ENCODE results near the gene CHAT. TPM values are rescaled to one million over a fixed set of nuclear protein-coding genes. Genes with fewer than 3 reads are reported as not detected.

The CHAT gene
- total RNA-seq, 1 experiment from 2014 or later, result not detected

DNA sequence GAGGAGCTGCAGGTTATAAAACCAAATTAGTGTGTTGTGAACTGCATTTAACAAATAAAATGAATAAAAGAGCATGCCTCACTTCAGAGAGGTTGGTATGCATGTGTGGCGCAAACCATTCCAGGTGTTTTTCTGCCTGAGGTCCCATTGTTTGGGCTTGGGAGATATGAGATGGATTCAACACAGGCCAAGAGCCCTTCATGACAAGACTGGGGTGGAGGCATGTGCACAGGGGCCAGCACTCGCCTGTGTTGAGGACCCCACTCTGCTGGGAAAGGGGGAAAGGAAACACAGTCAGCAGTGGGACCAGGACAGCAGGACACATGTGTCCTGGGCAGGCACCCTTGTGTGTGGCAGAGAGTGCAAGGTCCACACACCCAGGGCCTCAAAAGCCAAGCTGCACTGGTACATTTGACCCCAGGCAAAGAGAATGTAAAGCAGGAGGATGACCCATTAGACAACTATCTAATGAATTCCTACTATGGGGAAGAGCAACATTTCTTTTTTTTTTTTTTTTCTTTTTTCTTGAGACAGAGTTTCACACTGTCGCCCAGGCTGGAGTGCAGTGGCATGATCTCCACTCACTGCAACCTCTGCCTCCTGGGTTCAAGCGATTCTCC, 12.9 kb upstream of the CHAT start:
- H3K36me3 Mint-ChIP-seq (ENCODE audit: insufficient read depth, unreplicated experiment), result no peaks in the 10 kb centered on the region
- intact Hi-C loops (cut with micrococcal nuclease), result loop anchor here (10.0 kb wide), 1 partner anchor 164 kb away; the partner anchor contains the start of gene OGDHL
- no peak for DNase-seq (ENCODE audit: unreplicated experiment)
- TF ChIP-seq, protein P1, sequence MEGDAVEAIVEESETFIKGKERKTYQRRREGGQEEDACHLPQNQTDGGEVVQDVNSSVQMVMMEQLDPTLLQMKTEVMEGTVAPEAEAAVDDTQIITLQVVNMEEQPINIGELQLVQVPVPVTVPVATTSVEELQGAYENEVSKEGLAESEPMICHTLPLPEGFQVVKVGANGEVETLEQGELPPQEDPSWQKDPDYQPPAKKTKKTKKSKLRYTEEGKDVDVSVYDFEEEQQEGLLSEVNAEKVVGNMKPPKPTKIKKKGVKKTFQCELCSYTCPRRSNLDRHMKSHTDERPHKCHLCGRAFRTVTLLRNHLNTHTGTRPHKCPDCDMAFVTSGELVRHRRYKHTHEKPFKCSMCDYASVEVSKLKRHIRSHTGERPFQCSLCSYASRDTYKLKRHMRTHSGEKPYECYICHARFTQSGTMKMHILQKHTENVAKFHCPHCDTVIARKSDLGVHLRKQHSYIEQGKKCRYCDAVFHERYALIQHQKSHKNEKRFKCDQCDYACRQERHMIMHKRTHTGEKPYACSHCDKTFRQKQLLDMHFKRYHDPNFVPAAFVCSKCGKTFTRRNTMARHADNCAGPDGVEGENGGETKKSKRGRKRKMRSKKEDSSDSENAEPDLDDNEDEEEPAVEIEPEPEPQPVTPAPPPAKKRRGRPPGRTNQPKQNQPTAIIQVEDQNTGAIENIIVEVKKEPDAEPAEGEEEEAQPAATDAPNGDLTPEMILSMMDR (IDR thresholded peaks at IDR 0.05; ENCODE audit: unreplicated experiment), result no peak
- no TSS peak for BruUV-seq (replicated peaks)
- no peak overlapping the region for H3K4me3 Mint-ChIP-seq (ENCODE audit: unreplicated experiment)
- ChIA-PET CTCF (interaction anchor here (1.1 to 2.2 kb wide), 2 partner anchors 8 to 623 kb away, joined by 3 to 10 read pairs; no protein-coding TSS in a partner anchor), POLR2A (interaction anchor here (0.5 to 0.6 kb wide), 2 partner anchors 269 to 410 kb away, joined by 3 to 4 read pairs; no protein-coding TSS in a partner anchor)
- peaks cover 6% of the 10 kb centered on the region for H3K4me1 Mint-ChIP-seq (ENCODE audit: insufficient read depth, unreplicated experiment)
- no peak overlapping the region for H3K27ac Mint-ChIP-seq (ENCODE audit: low read depth, unreplicated experiment)
- H3K27me3 Mint-ChIP-seq (ENCODE audit: insufficient read depth, unreplicated experiment), result peaks cover 28% of the 10 kb centered on the region
- H3K9me3 Mint-ChIP-seq (ENCODE audit: unreplicated experiment), result no peaks in the 10 kb centered on the region

DNA sequence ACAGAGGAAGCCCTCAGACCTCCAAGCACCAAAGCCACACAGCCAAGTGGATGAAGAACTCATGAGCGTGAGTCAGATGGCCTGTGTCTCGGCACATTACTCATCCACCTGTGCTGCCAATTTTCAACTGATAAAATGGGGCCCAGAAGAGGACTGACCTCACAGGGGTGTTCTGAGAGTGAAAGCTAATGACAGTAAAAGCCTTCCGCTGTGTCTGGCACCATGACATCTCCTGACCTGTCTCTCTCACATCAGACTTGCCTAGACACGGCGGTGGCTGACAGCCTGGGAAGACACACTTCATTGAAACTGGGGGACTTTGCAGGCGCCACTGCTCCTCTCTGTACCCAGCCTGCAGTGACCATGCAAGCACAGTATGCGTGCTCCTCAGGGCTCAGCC, 12.0 kb upstream of the CHAT start:
- peak; percentile 76 for DNase-seq (ENCODE audit: unreplicated experiment)
- Mint-ChIP-seq H3K4me1 (ENCODE audit: insufficient read depth, unreplicated experiment) (peaks cover 9% of the 10 kb centered on the region), H3K27me3 (ENCODE audit: insufficient read depth, unreplicated experiment) (peaks cover 31% of the 10 kb centered on the region), H3K27ac (ENCODE audit: low read depth, unreplicated experiment) (no peak overlapping the region), H3K9me3 (ENCODE audit: unreplicated experiment) (no peaks in the 10 kb centered on the region), H3K36me3 (ENCODE audit: insufficient read depth, unreplicated experiment) (no peaks in the 10 kb centered on the region), H3K4me3 (ENCODE audit: unreplicated experiment) (no peak overlapping the region)
- BruUV-seq (replicated peaks), result no TSS peak
- intact Hi-C loops (cut with micrococcal nuclease), result loop anchor here (10.0 kb wide), 1 partner anchor 163 kb away; the partner anchor contains the start of gene OGDHL
- ChIA-PET POLR2A (interaction anchor here (1.0 kb wide), 1 partner anchor 30 kb away, joined by 3 read pairs; no protein-coding TSS in a partner anchor), CTCF (interaction anchor here (1.0 to 2.2 kb wide), 2 partner anchors 9 to 195 kb away, joined by 3 to 10 read pairs; no protein-coding TSS in a partner anchor)
- TF ChIP-seq, protein P1 (IDR thresholded peaks at IDR 0.05; ENCODE audit: unreplicated experiment), result no peak

DNA sequence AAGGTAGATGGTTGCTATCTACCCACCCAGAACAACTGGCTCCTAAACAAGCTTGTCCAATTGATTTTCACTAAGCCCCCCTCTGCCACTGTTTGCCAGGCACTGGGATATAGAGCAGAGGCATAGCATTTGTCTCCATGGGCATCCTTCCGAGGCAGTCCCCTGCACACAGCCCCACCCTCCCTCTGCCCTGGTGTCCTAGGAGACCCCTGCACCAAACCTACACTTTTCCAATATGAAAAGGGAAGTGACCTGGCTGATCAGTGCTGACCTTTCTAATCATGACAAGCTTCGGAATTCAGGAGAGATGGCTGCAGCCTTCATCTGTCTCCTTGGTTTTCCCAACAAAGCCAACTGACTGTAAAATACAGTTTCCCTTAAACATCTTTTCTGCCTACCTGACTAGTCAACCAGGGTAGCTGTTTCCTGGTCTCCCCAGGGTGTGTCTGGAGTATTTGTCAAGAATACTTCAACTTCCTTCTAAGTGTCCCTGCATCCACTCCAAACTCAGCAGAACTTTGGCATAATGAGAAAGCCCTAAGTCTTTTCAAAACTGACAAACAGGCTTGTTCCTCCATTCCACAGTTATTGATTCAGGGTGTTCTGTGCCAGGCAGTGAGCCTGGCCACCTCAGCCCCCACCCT, 11.3 kb upstream of the CHAT start:
- H3K27me3 Mint-ChIP-seq (ENCODE audit: insufficient read depth, unreplicated experiment), result peaks cover 38% of the 10 kb centered on the region
- intact Hi-C loops (cut with micrococcal nuclease), result loop anchor here (10.0 kb wide), 1 partner anchor 162 kb away; the partner anchor contains the start of gene OGDHL
- H3K36me3 Mint-ChIP-seq (ENCODE audit: insufficient read depth, unreplicated experiment), result no peaks in the 10 kb centered on the region
- H3K27ac Mint-ChIP-seq (ENCODE audit: low read depth, unreplicated experiment), result no peak overlapping the region
- TF ChIP-seq, protein P1 (IDR thresholded peaks at IDR 0.05; ENCODE audit: unreplicated experiment), result no peak
- no peak for DNase-seq (ENCODE audit: unreplicated experiment)
- no peak overlapping the region for H3K4me3 Mint-ChIP-seq (ENCODE audit: unreplicated experiment)
- peaks cover 15% of the 10 kb centered on the region for H3K4me1 Mint-ChIP-seq (ENCODE audit: insufficient read depth, unreplicated experiment)
- H3K9me3 Mint-ChIP-seq (ENCODE audit: unreplicated experiment), result no peaks in the 10 kb centered on the region
- ChIA-PET CTCF (interaction anchor here (1.0 to 2.2 kb wide), 2 partner anchors 10 to 195 kb away, joined by 3 to 10 read pairs; no protein-coding TSS in a partner anchor), POLR2A (interaction anchor here (0.7 to 1.0 kb wide), 2 partner anchors 31 to 347 kb away, joined by 3 read pairs; no protein-coding TSS in a partner anchor)
- BruUV-seq (replicated peaks), result no TSS peak

All from MCF 10A (cell line).